Pancreas (tissue), 10 donors: ENCODE results near the gene AFAP1L1. TPM values are rescaled to one million over a fixed set of nuclear protein-coding genes. Genes with fewer than 3 reads are reported as not detected.

ENCODE experiments used
- ATAC-seq, 4 donors: fragments of 200-7000 bp; cut with Tn5 transposase; one replicate each; pipeline versions ENCODE4 v1.8.0 to v1.9.1; 2020; ENCODE audit warnings: mild to moderate bottlenecking in 4 of 4, moderate library complexity in 4 of 4
- DNase-seq, 6 donors: peaks; one replicate each; pipeline ENCODE4 v3.0.0-alpha.2; 2020
- FAIRE-seq: peaks from 2 replicates; lab custom pipeline; 2012; peaks lifted over from hg19 to GRCh38; lab: Jason Lieb, UNC
- H3K27ac ChIP-seq, 4 donors: fragments of 200-600 bp; sonication (generic); 1 replicate in 3 of 4; 2 replicates in 1 of 4; pipeline versions ENCODE4 v1.5.0 to v1.8.0; 2020
- H3K27me3 ChIP-seq, 4 donors: fragments of 200-600 bp; one replicate each; pipeline ENCODE4 v1.8.0; 2021
- H3K36me3 ChIP-seq, 3 donors: fragments of 200-600 bp; sonication (generic) in 1 of 3; one replicate each; pipeline versions ENCODE4 v1.5.0 to v1.8.0; 2020 to 2021
- H3K4me1 ChIP-seq, 3 donors: fragments of 200-600 bp; one replicate each; pipeline ENCODE4 v1.8.0; 2021
- H3K4me3 ChIP-seq, 4 donors: fragments of 200-600 bp; sonication (generic) in 2 of 4; one replicate each; pipeline versions ENCODE4 v1.5.0 to v1.8.0; 2020 to 2021
- H3K9me3 ChIP-seq, 4 donors: fragments of 200-600 bp; one replicate each; pipeline ENCODE4 v1.8.0; 2021
- CTCF ChIP-seq, 4 donors: fragments of 200-600 bp; sonication (generic) in 3 of 4; IDR thresholded peaks; one replicate each; pipeline versions ENCODE4 v1.5.0 to v1.8.0; 2021; ENCODE audit warnings: antibody characterized with exemption in 4 of 4
- WGBS, 2 donors: extraction: QIAGEN DNeasy Blood & Tissue Kit; methylation state at CpG; one replicate each; pipeline ENCODE4 v1.1.7; 2013; 5-methylcytosine and 5-hydroxymethylcytosine counted together
- intact Hi-C, 3 donors: fragments of 100-400 bp; cut with DNase I; formaldehyde crosslinking; loops; one replicate each; pipeline versions ENCODE4 v1.11.1 to v1.14.2; 2022
- polyA plus RNA-seq, 2 donors: library from polyadenylated mRNA; stranded (reverse); fragments of 200-250 nt; gene quantifications; one replicate each; pipeline ENCODE4 v1.2.3, GENCODE V29; 2013
- total RNA-seq, 6 donors: library from RNA; stranded (reverse); fragmentation: NEBNext Ultra II Directional in 4 of 6; extraction: Animal tissue kit (Norgen Biotek cat#: 25700) in 4 of 6; gene quantifications; one replicate each; pipeline versions ENCODE4 v1.2.1 to v1.2.4, GENCODE V29; 2021 to 2023
- donor health status: healthy with polysubstance abuse.
- donor health status: DM: no; HTN: no; CAD: no; lungs with moderate emphysema.
- donor health status: DM: no; HTN: no; CAD: no.
- donor health status: control.
- donor health status: control.
- donor health status: Bipolar disorder and iron deficiency.
- donor health status: DM: yes; HTN: yes; CAD: no.
- donor health status: DM: no; HTN: no; CAD: no.
- donor health status: DM: no; HTN: no; CAD: no.
- donor health status: DM: yes; HTN: yes; CAD: no.

AFAP1L1 gene
- total and polyA plus RNA-seq, 8 donors: 0.54 to 2.4 (median 1.2) TPM

- TF ChIP-seq CTCF (IDR thresholded peaks at IDR 0.05): no peak
- H3K36me3 ChIP-seq: no peaks in the 10 kb centered on the region
- H3K4me3 ChIP-seq: no peak overlapping the region
- H3K27me3 ChIP-seq: no peaks in the 10 kb centered on the region
- 69 to 72% methylated on average over 3 of the region's 3 CpGs for WGBS, 2 donors
- no peak overlapping the region for H3K27ac ChIP-seq
- peaks cover 0 to 3% (median 0%) of the 10 kb centered on the region in 3 donors for H3K4me1 ChIP-seq
- no peak for ATAC-seq
- FAIRE-seq: no peak
- intact Hi-C loops: no loop called here
- H3K9me3 ChIP-seq: no peaks in the 10 kb centered on the region
- DNase-seq: peak in 1 of 6 donors; percentile 2
Measured at GRCh38 chr5:149374801-149375200, 103.1 kb downstream of the AFAP1L1 start.

GRCh38 chr5:149375434-149375833 is 103.8 kb downstream of the AFAP1L1 start:
- ATAC-seq (no peak), DNase-seq (no peak), FAIRE-seq (no peak)
- intact Hi-C loops: no loop called here
- Histone ChIP-seq H3K4me1 (peaks cover 0 to 3% (median 0%) of the 10 kb centered on the region in 3 donors), H3K27ac (no peak overlapping the region), H3K9me3 (no peaks in the 10 kb centered on the region), H3K36me3 (no peaks in the 10 kb centered on the region), H3K4me3 (no peak overlapping the region), H3K27me3 (no peaks in the 10 kb centered on the region)
- WGBS, 2 donors: 85 to 91% methylated on average over 6 of the region's 6 CpGs
- TF ChIP-seq CTCF (IDR thresholded peaks at IDR 0.05): no peak

GRCh38 chr5:149376104-149376503 is 104.4 kb downstream of the AFAP1L1 start:
- no peak for TF ChIP-seq CTCF (IDR thresholded peaks at IDR 0.05)
- Histone ChIP-seq H3K4me1 (peaks cover 0 to 1% (median 0%) of the 10 kb centered on the region in 3 donors), H3K27ac (no peak overlapping the region), H3K4me3 (no peak overlapping the region), H3K9me3 (no peaks in the 10 kb centered on the region), H3K36me3 (no peaks in the 10 kb centered on the region), H3K27me3 (no peaks in the 10 kb centered on the region)
- no peak for ATAC-seq
- intact Hi-C loops: no loop called here
- peak in 1 of 6 donors; percentile 10 for DNase-seq
- no peak for FAIRE-seq
- WGBS, 2 donors: 92 to 94% methylated on average over 12 of the region's 12 CpGs

GRCh38 chr5:149376711-149377447 is 105.2 kb downstream of the AFAP1L1 start:
- no peaks in the 10 kb centered on the region for H3K27me3 ChIP-seq
- FAIRE-seq: no peak
- H3K4me3 ChIP-seq: no peak overlapping the region
- H3K4me1 ChIP-seq: no peaks in the 10 kb centered on the region
- DNase-seq: peak in 1 of 6 donors; percentile 1
- WGBS, 2 donors: 83 to 85% methylated on average over 7 of the region's 7 CpGs
- no peaks in the 10 kb centered on the region for H3K9me3 ChIP-seq
- H3K27ac ChIP-seq: no peak overlapping the region
- intact Hi-C loops: no loop called here
- ATAC-seq: no peak
- TF ChIP-seq CTCF (IDR thresholded peaks at IDR 0.05): no peak
- H3K36me3 ChIP-seq: no peaks in the 10 kb centered on the region

- Histone ChIP-seq H3K4me3 (no peak overlapping the region), H3K9me3 (no peaks in the 10 kb centered on the region), H3K27ac (no peak overlapping the region), H3K36me3 (no peaks in the 10 kb centered on the region), H3K4me1 (no peaks in the 10 kb centered on the region), H3K27me3 (no peaks in the 10 kb centered on the region)
- FAIRE-seq (no peak), ATAC-seq (no peak), DNase-seq (no peak)
- TF ChIP-seq CTCF (IDR thresholded peaks at IDR 0.05): no peak
- 54 to 61% methylated on average over 5 of the region's 5 CpGs for WGBS, 2 donors
- intact Hi-C loops: no loop called here
Measured at GRCh38 chr5:149378241-149378820, 106.7 kb downstream of the AFAP1L1 start.
